ENCODE results near the gene EXTL1. TPM values are rescaled to one million over a fixed set of nuclear protein-coding genes. Genes with fewer than 3 reads are reported as not detected.

The EXTL1 gene
- total RNA-seq, 1 experiment from 2014 or later, result not detected

GRCh38 chr1:26035203-26035958, 13.8 kb downstream of the EXTL1 start:
- intact Hi-C loops (cut with micrococcal nuclease; ENCODE audit: unreplicated experiment), result loop anchor here (2.0 kb wide), 1 partner anchor 69 kb away; no protein-coding TSS in a partner anchor
- H3K9me3 Mint-ChIP-seq (ENCODE audit: low read depth, unreplicated experiment), result no peaks in the 10 kb centered on the region
- H3K27me3 Mint-ChIP-seq (ENCODE audit: unreplicated experiment), result peaks cover 26% of the 10 kb centered on the region
- BruUV-seq (replicated peaks), result no TSS peak
- no peak for TF ChIP-seq CTCF (IDR thresholded peaks at IDR 0.05; ENCODE audit: unreplicated experiment)
- peaks cover 12% of the 10 kb centered on the region for H3K4me1 Mint-ChIP-seq (ENCODE audit: low read depth, unreplicated experiment)
- H3K36me3 Mint-ChIP-seq (ENCODE audit: insufficient read depth, unreplicated experiment), result peaks cover 23% of the 10 kb centered on the region
- H3K4me3 Mint-ChIP-seq (ENCODE audit: low read depth, unreplicated experiment), result peak overlapping the region; percentile 96
- CTCF ChIA-PET, result interaction anchor here (0.8 to 2.0 kb wide), 6 partner anchors 29 to 140 kb away, joined by 3 to 22 read pairs (median 3); no protein-coding TSS in a partner anchor
- peak overlapping the region; percentile 52 for H3K27ac Mint-ChIP-seq (ENCODE audit: unreplicated experiment)
- peak; percentile 89 for DNase-seq

GRCh38 chr1:26035959-26036755, 14.6 kb downstream of the EXTL1 start:
- Mint-ChIP-seq H3K27ac (ENCODE audit: unreplicated experiment) (peak overlapping the region; percentile 52), H3K4me1 (ENCODE audit: low read depth, unreplicated experiment) (peaks cover 12% of the 10 kb centered on the region), H3K4me3 (ENCODE audit: low read depth, unreplicated experiment) (peak overlapping the region; percentile 96), H3K36me3 (ENCODE audit: insufficient read depth, unreplicated experiment) (peaks cover 23% of the 10 kb centered on the region), H3K9me3 (ENCODE audit: low read depth, unreplicated experiment) (no peaks in the 10 kb centered on the region), H3K27me3 (ENCODE audit: unreplicated experiment) (peaks cover 19% of the 10 kb centered on the region)
- intact Hi-C loops (cut with micrococcal nuclease; ENCODE audit: unreplicated experiment), result loop anchor here (2.0 kb wide), 2 partner anchors 69 to 109 kb away; no protein-coding TSS in a partner anchor
- DNase-seq, result peak; percentile 83
- peak; percentile 97 for TF ChIP-seq CTCF (IDR thresholded peaks at IDR 0.05; ENCODE audit: unreplicated experiment)
- BruUV-seq (replicated peaks), result no TSS peak
- CTCF ChIA-PET, result interaction anchor here (0.5 to 2.0 kb wide), 10 partner anchors 10 to 198 kb away, joined by 3 to 22 read pairs (median 4); partner anchors contain the start of genes CEP85 and ZNF593

- no peaks in the 10 kb centered on the region for H3K9me3 Mint-ChIP-seq (ENCODE audit: low read depth, unreplicated experiment)
- peaks cover 12% of the 10 kb centered on the region for H3K4me1 Mint-ChIP-seq (ENCODE audit: low read depth, unreplicated experiment)
- peak overlapping the region; percentile 96 for H3K4me3 Mint-ChIP-seq (ENCODE audit: low read depth, unreplicated experiment)
- DNase-seq, result no peak
- no peak for TF ChIP-seq CTCF (IDR thresholded peaks at IDR 0.05; ENCODE audit: unreplicated experiment)
- intact Hi-C loops (cut with micrococcal nuclease; ENCODE audit: unreplicated experiment), result loop anchor here (2.0 kb wide), 1 partner anchor 108 kb away; no protein-coding TSS in a partner anchor
- H3K36me3 Mint-ChIP-seq (ENCODE audit: insufficient read depth, unreplicated experiment), result peaks cover 23% of the 10 kb centered on the region
- no TSS peak for BruUV-seq (replicated peaks)
- CTCF ChIA-PET, result interaction anchor here (0.7 to 2.0 kb wide), 7 partner anchors 10 to 197 kb away, joined by 3 to 22 read pairs (median 4); partner anchors contain the start of gene CEP85
- no peak overlapping the region for H3K27ac Mint-ChIP-seq (ENCODE audit: unreplicated experiment)
- H3K27me3 Mint-ChIP-seq (ENCODE audit: unreplicated experiment), result peaks cover 12% of the 10 kb centered on the region
Measured at GRCh38 chr1:26036756-26037281, 15.2 kb downstream of the EXTL1 start.

GRCh38 chr1:26037904-26038303, 16.3 kb downstream of the EXTL1 start:
- H3K36me3 Mint-ChIP-seq (ENCODE audit: insufficient read depth, unreplicated experiment), result peaks cover 23% of the 10 kb centered on the region
- no peaks in the 10 kb centered on the region for H3K9me3 Mint-ChIP-seq (ENCODE audit: low read depth, unreplicated experiment)
- no peak for DNase-seq
- CTCF ChIA-PET, result no interaction called here
- no peak overlapping the region for H3K27ac Mint-ChIP-seq (ENCODE audit: unreplicated experiment)
- peaks cover 12% of the 10 kb centered on the region for H3K4me1 Mint-ChIP-seq (ENCODE audit: low read depth, unreplicated experiment)
- BruUV-seq (replicated peaks), result no TSS peak
- no peak for TF ChIP-seq CTCF (IDR thresholded peaks at IDR 0.05; ENCODE audit: unreplicated experiment)
- intact Hi-C loops (cut with micrococcal nuclease; ENCODE audit: unreplicated experiment), result loop anchor here (2.0 kb wide), 1 partner anchor 107 kb away; no protein-coding TSS in a partner anchor
- H3K4me3 Mint-ChIP-seq (ENCODE audit: low read depth, unreplicated experiment), result no peak overlapping the region
- H3K27me3 Mint-ChIP-seq (ENCODE audit: unreplicated experiment), result peaks cover 1% of the 10 kb centered on the region
